ENCODE results near the gene ARHGAP15. TPM values are rescaled to one million over a fixed set of nuclear protein-coding genes. Genes with fewer than 3 reads are reported as not detected.

ARHGAP15 gene
- total and polyA plus RNA-seq, 2 experiments from 2014 or later, result not detected

GRCh38 chr2:143476336-143477087, 347.3 kb downstream of the ARHGAP15 start:
- H3F3A ChIP-seq (ENCODE audit: insufficient read depth), result peaks cover 14% of the 10 kb centered on the region; the same call in 1 of the 2 replicates
- 73 to 75% methylated on average over 2 of the region's 2 CpGs for WGBS, 2 experiments (ENCODE audit: low coverage in 1 of 2, low lambda C conversion rate in 2 of 2, missing lambda C conversion rate in 2 of 2)
- H3K27ac ChIP-seq, result no peak overlapping the region
- no peak overlapping the region for H2AFZ ChIP-seq
- in situ Hi-C loops (cut with MboI), result no loop called here
- no peak for DNase-seq
- no peak overlapping the region for H3K9ac ChIP-seq
- H3K79me2 ChIP-seq (ENCODE audit: insufficient read depth), result no peaks in the 10 kb centered on the region
- H3K4me2 ChIP-seq (ENCODE audit: unreplicated experiment), result no peak overlapping the region
- H3K27me3 ChIP-seq (replicated peaks; ENCODE audit: insufficient read depth), result no peaks in the 10 kb centered on the region
- H4K20me1 ChIP-seq (ENCODE audit: insufficient read depth), result no peaks in the 10 kb centered on the region
- H3K36me3 ChIP-seq (ENCODE audit: low read depth), result no peaks in the 10 kb centered on the region
- H3K4me3 ChIP-seq, result no peak overlapping the region
- H3K9me3 ChIP-seq (ENCODE audit: low read depth), result no peaks in the 10 kb centered on the region
- TF ChIP-seq EZH2phosphoT487 (IDR thresholded peaks at IDR 0.05; ENCODE audit: insufficient read depth, low read depth) (no peak), EZH2 (IDR thresholded peaks at IDR 0.05; ENCODE audit: insufficient read depth, poor library complexity, severe bottlenecking) (no peak)
- peaks cover 19% of the 10 kb centered on the region for H3K4me1 ChIP-seq (ENCODE audit: insufficient read depth)
- H3K9me2 ChIP-seq (ENCODE audit: insufficient read depth), result no peaks in the 10 kb centered on the region

- Histone ChIP-seq H3K4me1 (ENCODE audit: insufficient read depth) (peaks cover 16% of the 10 kb centered on the region), H3K9me3 (ENCODE audit: low read depth) (no peaks in the 10 kb centered on the region), H3K36me3 (ENCODE audit: low read depth) (no peaks in the 10 kb centered on the region), H3K4me3 (no peak overlapping the region), H3K27me3 (replicated peaks; ENCODE audit: insufficient read depth) (no peaks in the 10 kb centered on the region), H4K20me1 (ENCODE audit: insufficient read depth) (no peaks in the 10 kb centered on the region), H3K27ac (no peak overlapping the region), H3F3A (ENCODE audit: insufficient read depth) (peaks cover 11% of the 10 kb centered on the region; the same call in 1 of the 2 replicates), H3K9me2 (ENCODE audit: insufficient read depth) (no peaks in the 10 kb centered on the region), H3K79me2 (ENCODE audit: insufficient read depth) (no peaks in the 10 kb centered on the region), H2AFZ (no peak overlapping the region), H3K9ac (no peak overlapping the region), H3K4me2 (ENCODE audit: unreplicated experiment) (no peak overlapping the region)
- DNase-seq, result no peak
- in situ Hi-C loops (cut with MboI), result no loop called here
- TF ChIP-seq EZH2phosphoT487 (IDR thresholded peaks at IDR 0.05; ENCODE audit: insufficient read depth, low read depth) (no peak), EZH2 (IDR thresholded peaks at IDR 0.05; ENCODE audit: insufficient read depth, poor library complexity, severe bottlenecking) (no peak)
- WGBS, 2 experiments (ENCODE audit: low coverage in 1 of 2, low lambda C conversion rate in 2 of 2, missing lambda C conversion rate in 2 of 2), result 89 to 100% methylated on average over 1 of the region's 1 CpG
Measured at GRCh38 chr2:143477714-143478443, 348.7 kb downstream of the ARHGAP15 start.

- H2AFZ ChIP-seq, result no peak overlapping the region
- in situ Hi-C loops (cut with MboI), result no loop called here
- no peak overlapping the region for H3K9ac ChIP-seq
- no peaks in the 10 kb centered on the region for H3F3A ChIP-seq (ENCODE audit: insufficient read depth)
- H3K36me3 ChIP-seq (ENCODE audit: low read depth), result no peaks in the 10 kb centered on the region
- H3K79me2 ChIP-seq (ENCODE audit: insufficient read depth), result no peaks in the 10 kb centered on the region
- 0 out of 2 replicates have a peak, but pooled peaks cover 5% of the 10 kb centered on the region for H3K4me1 ChIP-seq (ENCODE audit: insufficient read depth)
- DNase-seq, result no peak
- TF ChIP-seq EZH2 (IDR thresholded peaks at IDR 0.05; ENCODE audit: insufficient read depth, poor library complexity, severe bottlenecking), result no peak
- TF ChIP-seq EZH2phosphoT487 (IDR thresholded peaks at IDR 0.05; ENCODE audit: insufficient read depth, low read depth), result no peak
- H3K4me3 ChIP-seq, result no peak overlapping the region
- WGBS, 2 experiments (ENCODE audit: low coverage in 1 of 2, low lambda C conversion rate in 2 of 2, missing lambda C conversion rate in 2 of 2), result 91 to 96% methylated on average over 2 of the region's 2 CpGs
- no peaks in the 10 kb centered on the region for H4K20me1 ChIP-seq (ENCODE audit: insufficient read depth)
- no peaks in the 10 kb centered on the region for H3K27me3 ChIP-seq (replicated peaks; ENCODE audit: insufficient read depth)
- H3K27ac ChIP-seq, result no peak overlapping the region
- no peaks in the 10 kb centered on the region for H3K9me2 ChIP-seq (ENCODE audit: insufficient read depth)
- no peaks in the 10 kb centered on the region for H3K9me3 ChIP-seq (ENCODE audit: low read depth)
- no peak overlapping the region for H3K4me2 ChIP-seq (ENCODE audit: unreplicated experiment)
Measured at GRCh38 chr2:143480086-143480485, 350.9 kb downstream of the ARHGAP15 start.

- Histone ChIP-seq H3K27me3 (replicated peaks; ENCODE audit: insufficient read depth) (no peaks in the 10 kb centered on the region), H3F3A (ENCODE audit: insufficient read depth) (no peaks in the 10 kb centered on the region), H3K36me3 (ENCODE audit: low read depth) (no peaks in the 10 kb centered on the region), H3K4me3 (no peak overlapping the region), H3K9me3 (ENCODE audit: low read depth) (no peaks in the 10 kb centered on the region), H3K9ac (no peak overlapping the region), H3K9me2 (ENCODE audit: insufficient read depth) (no peaks in the 10 kb centered on the region), H2AFZ (no peak overlapping the region), H3K27ac (no peak overlapping the region), H3K4me1 (ENCODE audit: insufficient read depth) (no peaks in the 10 kb centered on the region), H3K79me2 (ENCODE audit: insufficient read depth) (no peaks in the 10 kb centered on the region), H3K4me2 (ENCODE audit: unreplicated experiment) (no peak overlapping the region), H4K20me1 (ENCODE audit: insufficient read depth) (no peaks in the 10 kb centered on the region)
- TF ChIP-seq EZH2 (IDR thresholded peaks at IDR 0.05; ENCODE audit: insufficient read depth, poor library complexity, severe bottlenecking), result no peak
- TF ChIP-seq EZH2phosphoT487 (IDR thresholded peaks at IDR 0.05; ENCODE audit: insufficient read depth, low read depth), result no peak
- WGBS, 2 experiments (ENCODE audit: low coverage in 1 of 2, low lambda C conversion rate in 2 of 2, missing lambda C conversion rate in 2 of 2), result 49 to 54% methylated on average over 2 of the region's 2 CpGs
- in situ Hi-C loops (cut with MboI), result no loop called here
- DNase-seq, result peak; percentile 18
Measured at GRCh38 chr2:143480601-143481236, 351.5 kb downstream of the ARHGAP15 start.
